ENCODE data around the gene PCDHB5.
"Not testable (repeated sequence)": the region's sequence is repeated elsewhere in the genome, so short reads cannot be mapped to it uniquely, and the experiment has no call there.

PCDHB5 gene

DNA sequence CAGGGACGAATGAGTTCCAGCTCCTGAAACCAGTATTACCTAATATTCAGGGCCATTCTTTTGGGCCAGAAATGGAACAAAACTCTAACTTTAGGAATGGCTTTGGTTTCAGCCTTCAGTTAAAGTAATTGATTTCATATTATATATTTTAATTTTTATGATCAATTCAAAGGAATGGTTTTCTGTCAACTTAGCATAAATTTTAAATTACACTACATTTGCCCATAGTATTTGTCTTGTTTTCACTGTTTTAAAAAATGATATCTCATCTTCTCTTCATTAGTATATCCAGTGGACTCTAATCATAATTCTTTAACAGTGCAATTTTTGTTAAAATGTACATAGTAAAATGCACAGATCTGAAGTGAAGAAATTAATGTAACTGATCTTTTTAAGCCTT, 45.3 kb downstream of the PCDHB5 start:
- Histone ChIP-seq H3K27me3 (ENCODE audit: low read depth, low read length) (no peaks in the 10 kb centered on the region), H3K79me2 (ENCODE audit: low read length) (no peaks in the 10 kb centered on the region), H3K9ac (ENCODE audit: low read length) (no peak overlapping the region), H3K4me1 (ENCODE audit: low read length) (no peaks in the 10 kb centered on the region), H3K4me2 (ENCODE audit: low read length) (no peak overlapping the region), H3K36me3 (replicated peaks; ENCODE audit: low read depth, low read length) (no peaks in the 10 kb centered on the region), H3K4me3 (ENCODE audit: low read length) (no peak overlapping the region), H3K9me3 (ENCODE audit: insufficient read depth, low read length) (no peaks in the 10 kb centered on the region), H2AFZ (ENCODE audit: low read depth, low read length) (no peak overlapping the region), H3K27ac (ENCODE audit: low read length) (no peak overlapping the region), H4K20me1 (ENCODE audit: insufficient read depth, low read length) (no peaks in the 10 kb centered on the region)
- TF ChIP-seq EZH2phosphoT487 (IDR thresholded peaks at IDR 0.05; ENCODE audit: low read depth): no peak
- TF ChIP-seq, protein P1, sequence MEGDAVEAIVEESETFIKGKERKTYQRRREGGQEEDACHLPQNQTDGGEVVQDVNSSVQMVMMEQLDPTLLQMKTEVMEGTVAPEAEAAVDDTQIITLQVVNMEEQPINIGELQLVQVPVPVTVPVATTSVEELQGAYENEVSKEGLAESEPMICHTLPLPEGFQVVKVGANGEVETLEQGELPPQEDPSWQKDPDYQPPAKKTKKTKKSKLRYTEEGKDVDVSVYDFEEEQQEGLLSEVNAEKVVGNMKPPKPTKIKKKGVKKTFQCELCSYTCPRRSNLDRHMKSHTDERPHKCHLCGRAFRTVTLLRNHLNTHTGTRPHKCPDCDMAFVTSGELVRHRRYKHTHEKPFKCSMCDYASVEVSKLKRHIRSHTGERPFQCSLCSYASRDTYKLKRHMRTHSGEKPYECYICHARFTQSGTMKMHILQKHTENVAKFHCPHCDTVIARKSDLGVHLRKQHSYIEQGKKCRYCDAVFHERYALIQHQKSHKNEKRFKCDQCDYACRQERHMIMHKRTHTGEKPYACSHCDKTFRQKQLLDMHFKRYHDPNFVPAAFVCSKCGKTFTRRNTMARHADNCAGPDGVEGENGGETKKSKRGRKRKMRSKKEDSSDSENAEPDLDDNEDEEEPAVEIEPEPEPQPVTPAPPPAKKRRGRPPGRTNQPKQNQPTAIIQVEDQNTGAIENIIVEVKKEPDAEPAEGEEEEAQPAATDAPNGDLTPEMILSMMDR (IDR thresholded peaks at IDR 0.05; ENCODE audit: low read depth, low read length): no peak

GRCh38 chr5:141182248-141182647, 47.2 kb downstream of the PCDHB5 start, which contains the start of gene PCDHB16:
TSS of gene PCDHB16 (plus strand) at chr5:141182387. CDS start at chr5:141182560, 173 bp downstream.
- Histone ChIP-seq H3K36me3 (replicated peaks; ENCODE audit: low read depth, low read length) (no peaks in the 10 kb centered on the region), H3K4me1 (ENCODE audit: low read length) (no peaks in the 10 kb centered on the region), H3K27me3 (ENCODE audit: low read depth, low read length) (no peaks in the 10 kb centered on the region), H3K27ac (ENCODE audit: low read length) (no peak within 1 kb of the TSS), H3K9me3 (ENCODE audit: insufficient read depth, low read length) (no peaks in the 10 kb centered on the region), H2AFZ (ENCODE audit: low read depth, low read length) (no peak within 1 kb of the TSS), H4K20me1 (ENCODE audit: insufficient read depth, low read length) (no peaks in the 10 kb centered on the region), H3K79me2 (ENCODE audit: low read length) (no peaks in the 10 kb centered on the region), H3K4me2 (ENCODE audit: low read length) (no peak within 1 kb of the TSS), H3K4me3 (ENCODE audit: low read length) (no peak within 1 kb of the TSS), H3K9ac (ENCODE audit: low read length) (no peak within 1 kb of the TSS)
- TF ChIP-seq, protein P1 (IDR thresholded peaks at IDR 0.05; ENCODE audit: low read depth, low read length): no peak
- TF ChIP-seq EZH2phosphoT487 (IDR thresholded peaks at IDR 0.05; ENCODE audit: low read depth): no peak

- not testable (repeated sequence) for H3K36me3 ChIP-seq (replicated peaks; ENCODE audit: low read depth, low read length); H3K4me3 ChIP-seq (ENCODE audit: low read length); H3K79me2 ChIP-seq (ENCODE audit: low read length); H3K9me3 ChIP-seq (ENCODE audit: insufficient read depth, low read length); H4K20me1 ChIP-seq (ENCODE audit: insufficient read depth, low read length); H3K27ac ChIP-seq (ENCODE audit: low read length); H2AFZ ChIP-seq (ENCODE audit: low read depth, low read length); H3K9ac ChIP-seq (ENCODE audit: low read length); H3K4me1 ChIP-seq (ENCODE audit: low read length); H3K27me3 ChIP-seq (ENCODE audit: low read depth, low read length); H3K4me2 ChIP-seq (ENCODE audit: low read length)
These were observed 49.3 kb downstream of the PCDHB5 start for GRCh38 chr5:141184117-141184855.

GRCh38 chr5:141186897-141187512, 52.0 kb downstream of the PCDHB5 start, which contains the start of gene PCDHB9:
TSS of gene PCDHB9 (plus strand) at chr5:141187161. CDS start at chr5:141187319, 158 bp downstream.
- Histone ChIP-seq H3K9me3 (ENCODE audit: insufficient read depth, low read length) (no peaks in the 10 kb centered on the region), H3K36me3 (replicated peaks; ENCODE audit: low read depth, low read length) (no peaks in the 10 kb centered on the region), H3K4me3 (ENCODE audit: low read length) (peak within 1 kb of the TSS; percentile 52; the same call in 1 of the 2 replicates), H2AFZ (ENCODE audit: low read depth, low read length) (peak within 1 kb of the TSS; percentile 77; the same call in 1 of the 2 replicates), H3K27me3 (ENCODE audit: low read depth, low read length) (no peaks in the 10 kb centered on the region), H3K4me1 (ENCODE audit: low read length) (no peaks in the 10 kb centered on the region), H3K4me2 (ENCODE audit: low read length) (0 out of 2 replicates have a peak within 1 kb of the TSS, but pooled peaks have one; percentile 27), H3K79me2 (ENCODE audit: low read length) (no peaks in the 10 kb centered on the region), H4K20me1 (ENCODE audit: insufficient read depth, low read length) (no peaks in the 10 kb centered on the region), H3K27ac (ENCODE audit: low read length) (no peak within 1 kb of the TSS), H3K9ac (ENCODE audit: low read length) (no peak within 1 kb of the TSS)
- TF ChIP-seq, protein P1 (IDR thresholded peaks at IDR 0.05; ENCODE audit: low read depth, low read length): peak; percentile 58
- TF ChIP-seq EZH2phosphoT487 (IDR thresholded peaks at IDR 0.05; ENCODE audit: low read depth): no peak

Data from OCI-LY3 (cell line).